Keratinocyte (primary cell): ENCODE measurements around the gene FBLN7.

Experiments used
- CTCF ChIP-seq, 3 experiments: IDR thresholded peaks in 1 of 3; conservative IDR thresholded peaks in 1 of 3; optimal IDR thresholded peaks in 1 of 3; 2 replicates in 2 of 3; 3 replicates in 1 of 3; pipeline versions ENCODE3 to v1.5.1; 2011; ENCODE audit warnings: low read length in 3 of 3, mild to moderate bottlenecking in 3 of 3, moderate library complexity in 2 of 3, control low read depth in 1 of 3, inconsistent platforms in 1 of 3; ENCODE audit not compliant: insufficient read depth in 2 of 3; ENCODE audit errors: extremely low read depth in 1 of 3
- EZH2 ChIP-seq: IDR thresholded peaks from one replicate; pipeline ENCODE4 v1.6.1; 2012; ENCODE audit warnings: inconsistent platforms, mild to moderate bottlenecking, low read length, moderate library complexity

- TF ChIP-seq CTCF (optimal IDR thresholded peaks at IDR 0.05 in 1 of 3, IDR thresholded peaks at IDR 0.05 in 1 of 3, conservative IDR thresholded peaks at IDR 0.05 in 1 of 3; ENCODE audit: extremely low read depth in 1 of 3, insufficient read depth in 2 of 3, low read length in 3 of 3), result no peak
- TF ChIP-seq EZH2, result no peak
Measured at GRCh38 chr2:112185131-112185530, 46.9 kb downstream of the FBLN7 start.
